Naive B cell (primary cell): ENCODE measurements around the gene CDH22. TPM values are rescaled to one million over a fixed set of nuclear protein-coding genes. Genes with fewer than 3 reads are reported as not detected.
A peak's percentile ranks its signal among the peaks of the same experiment; 100 is the strongest.

Experiments
- ATAC-seq, 2 donors: fragments of 150-1000 bp; cut with Tn5 transposase; 2 replicates each; pipeline ENCODE4 v1.10.0; 2021; ENCODE audit warnings: low read depth in 2 of 2, mild to moderate bottlenecking in 2 of 2, moderate library complexity in 2 of 2
- DNase-seq: peaks from one replicate; pipeline ENCODE4 v3.0.0; 2022
- H3K27ac Mint-ChIP-seq, 6 donors: one replicate each; pipeline ENCODE4 v1.8.0; 2020 to 2022; ENCODE audit warnings: mild to moderate bottlenecking in 6 of 6, mixed read lengths in 6 of 6, moderate library complexity in 5 of 6, inconsistent platforms in 2 of 6
- H3K27me3 Mint-ChIP-seq, 3 donors: one replicate each; pipeline ENCODE4 v1.8.0; 2021 to 2022; ENCODE audit warnings: mixed read lengths in 3 of 3, mild to moderate bottlenecking in 1 of 3
- H3K36me3 Mint-ChIP-seq, 2 donors: one replicate each; pipeline ENCODE4 v1.8.0; 2020 to 2022; ENCODE audit warnings: mixed read lengths in 2 of 2, inconsistent platforms in 1 of 2, mild to moderate bottlenecking in 1 of 2
- H3K4me1 Mint-ChIP-seq, 3 donors: one replicate each; pipeline ENCODE4 v1.8.0; 2020 to 2022; ENCODE audit warnings: mixed read lengths in 3 of 3, inconsistent platforms in 1 of 3, mild to moderate bottlenecking in 1 of 3, moderate library complexity in 1 of 3
- H3K4me3 Mint-ChIP-seq, 8 donors: one replicate each; pipeline ENCODE4 v1.8.0; 2020 to 2022; ENCODE audit warnings: mild to moderate bottlenecking in 8 of 8, mixed read lengths in 8 of 8, moderate library complexity in 8 of 8, inconsistent platforms in 2 of 8
- H3K9me3 Mint-ChIP-seq, 7 donors: one replicate each; pipeline ENCODE4 v1.8.0; 2020 to 2022; ENCODE audit warnings: mixed read lengths in 7 of 7, mild to moderate bottlenecking in 5 of 7, inconsistent platforms in 2 of 7, moderate library complexity in 1 of 7
- polyA plus RNA-seq, 6 donors: library from polyadenylated mRNA; unstranded; fragments of 300-500 nt; fragmentation: Illumina TruSeq; gene quantifications; one replicate each; pipeline ENCODE4 v1.2.3, GENCODE V29; 2021; ENCODE audit warnings: low read depth in 6 of 6

The CDH22 gene
- polyA plus RNA-seq, 6 donors from 2014 or later = not detected

DNA sequence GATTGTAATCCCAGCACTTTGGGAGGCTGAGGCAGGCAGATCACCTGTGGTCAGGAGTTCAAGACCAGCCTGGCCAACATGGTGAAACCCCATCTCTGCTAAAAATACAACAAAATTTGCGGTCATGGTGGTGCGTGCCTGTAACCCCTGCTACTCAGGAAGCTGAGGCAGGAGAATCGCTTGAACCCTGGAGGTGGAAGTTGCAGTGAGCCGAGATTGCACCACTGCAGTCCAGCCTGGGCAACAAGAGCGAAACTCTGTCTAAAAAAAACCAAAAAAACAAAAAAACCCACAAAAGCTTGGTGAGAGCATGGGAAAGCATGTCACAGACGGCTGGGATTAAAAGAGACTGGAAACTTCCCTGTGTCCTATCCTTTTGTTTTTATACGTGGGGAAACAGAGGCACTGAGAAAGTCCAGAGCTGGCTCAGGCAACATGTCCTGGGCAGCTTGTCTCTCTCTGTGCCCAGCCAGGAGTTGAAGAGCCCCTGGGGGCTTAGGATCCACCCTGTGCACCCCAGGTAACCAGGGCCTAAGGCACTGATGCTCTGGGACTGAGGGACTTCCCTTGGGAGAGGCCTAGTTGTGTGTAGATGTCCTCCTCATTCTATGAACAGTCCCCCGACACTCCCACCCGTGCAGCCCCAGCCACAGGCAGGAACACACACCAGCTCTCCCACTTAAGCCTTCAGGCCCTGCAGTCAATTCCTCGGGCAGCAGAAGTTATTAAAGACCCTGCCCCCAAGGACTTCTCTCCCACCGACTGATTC lies 174.2 kb downstream of the CDH22 start:
- Mint-ChIP-seq H3K27me3 (peaks cover 6 to 19% (median 11%) of the 10 kb centered on the region in 3 donors), H3K4me3 (no peak overlapping the region), H3K9me3 (no peaks in the 10 kb centered on the region), H3K27ac (peak overlapping the region in 1 of 6 donors; percentile 34), H3K4me1 (peaks cover 35 to 67% (median 52%) of the 10 kb centered on the region in 3 donors), H3K36me3 (no peaks in the 10 kb centered on the region)
- no peak for ATAC-seq
- DNase-seq = no peak

DNA sequence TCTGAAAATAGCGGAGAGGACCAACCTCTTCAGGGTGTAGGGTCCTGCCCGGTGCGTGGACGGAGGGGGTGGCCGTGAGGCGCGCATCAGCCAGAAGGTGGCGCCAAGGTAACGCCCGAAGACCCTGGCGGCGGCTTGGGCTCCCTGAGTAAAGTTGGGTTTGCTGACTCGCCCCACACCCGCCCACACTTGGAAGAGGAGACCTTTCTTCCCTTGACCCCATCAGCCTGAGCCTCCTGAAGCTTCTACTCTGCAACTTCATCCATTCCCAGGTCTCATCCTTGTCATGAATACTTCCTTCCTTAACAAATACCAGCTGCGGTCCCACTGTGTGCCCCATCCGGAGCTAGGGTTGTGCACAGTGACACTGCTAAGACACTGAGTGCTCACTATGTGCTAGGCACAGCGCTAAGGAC lies 175.6 kb downstream of the CDH22 start:
- Mint-ChIP-seq H3K27me3 (peaks cover 5 to 7% (median 6%) of the 10 kb centered on the region in 3 donors), H3K4me1 (peaks cover 35 to 71% (median 61%) of the 10 kb centered on the region in 3 donors), H3K36me3 (peaks cover 2% of the 10 kb centered on the region in 2 donors), H3K9me3 (no peaks in the 10 kb centered on the region), H3K27ac (peak overlapping the region in 5 of 6 donors; percentile 62 to 87 (median 72)), H3K4me3 (peak overlapping the region in 1 of 8 donors; percentile 67)
- DNase-seq = peak; percentile 60
- ATAC-seq = peak; percentile 76 to 81

DNA sequence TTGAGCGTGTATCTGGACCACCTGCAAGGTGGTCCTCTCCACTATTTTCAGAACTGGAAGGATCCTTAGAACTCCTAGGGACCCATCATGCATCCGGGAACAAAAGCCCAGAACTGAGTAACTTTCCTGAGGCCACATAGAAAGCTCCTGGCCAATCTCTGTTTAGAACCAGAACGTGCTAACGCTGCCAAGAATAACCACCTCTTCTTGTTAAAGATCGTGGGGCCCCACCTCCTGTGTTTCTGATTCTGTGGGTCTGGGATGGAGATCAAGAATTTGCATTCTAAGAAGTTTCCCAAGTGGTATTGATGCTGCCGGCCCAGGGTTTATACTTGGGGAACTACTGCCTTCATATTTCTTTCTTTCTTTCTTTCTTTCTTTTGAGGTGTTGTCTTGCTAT lies 176.9 kb downstream of the CDH22 start:
- H3K4me1 Mint-ChIP-seq = peaks cover 33 to 63% (median 56%) of the 10 kb centered on the region in 3 donors
- peak overlapping the region in 4 of 6 donors; percentile 60 to 90 (median 84) for H3K27ac Mint-ChIP-seq
- H3K36me3 Mint-ChIP-seq = peaks cover 11 to 12% of the 10 kb centered on the region in 2 donors
- DNase-seq (no peak), ATAC-seq (no peak)
- H3K4me3 Mint-ChIP-seq = no peak overlapping the region
- H3K27me3 Mint-ChIP-seq = peaks cover 0 to 7% (median 5%) of the 10 kb centered on the region in 3 donors
- H3K9me3 Mint-ChIP-seq = no peaks in the 10 kb centered on the region

- Mint-ChIP-seq H3K4me3 (peak overlapping the region in 1 of 8 donors; percentile 15), H3K27me3 (no peaks in the 10 kb centered on the region), H3K27ac (peak overlapping the region in 5 of 6 donors; percentile 78 to 95 (median 89)), H3K36me3 (peaks cover 19 to 21% of the 10 kb centered on the region in 2 donors), H3K4me1 (peaks cover 37 to 62% (median 59%) of the 10 kb centered on the region in 3 donors), H3K9me3 (no peaks in the 10 kb centered on the region)
- DNase-seq (no peak), ATAC-seq (no peak)
These were observed 177.8 kb downstream of the CDH22 start for GRCh38 chr20:46130534-46130933.

- peaks cover 38 to 63% (median 61%) of the 10 kb centered on the region in 3 donors for H3K4me1 Mint-ChIP-seq
- no peaks in the 10 kb centered on the region for H3K9me3 Mint-ChIP-seq
- peak in 1 of 2 donors; percentile 5 for ATAC-seq
- peak overlapping the region; percentile 72 to 95 (median 84) for H3K27ac Mint-ChIP-seq
- peaks cover 20 to 25% of the 10 kb centered on the region in 2 donors for H3K36me3 Mint-ChIP-seq
- H3K27me3 Mint-ChIP-seq = no peaks in the 10 kb centered on the region
- DNase-seq = no peak
- no peak overlapping the region for H3K4me3 Mint-ChIP-seq
These were observed 178.3 kb downstream of the CDH22 start for GRCh38 chr20:46129955-46130481.

GRCh38 chr20:46128310-46129151 lies 179.8 kb downstream of the CDH22 start:
- peaks cover 43 to 74% (median 69%) of the 10 kb centered on the region in 3 donors for H3K4me1 Mint-ChIP-seq
- ATAC-seq (peak in 1 of 2 donors; percentile 11), DNase-seq (no peak)
- peak overlapping the region in 5 of 6 donors; percentile 20 to 95 (median 67) for H3K27ac Mint-ChIP-seq
- peaks cover 24 to 32% of the 10 kb centered on the region in 2 donors for H3K36me3 Mint-ChIP-seq
- no peaks in the 10 kb centered on the region for H3K27me3 Mint-ChIP-seq
- H3K9me3 Mint-ChIP-seq = no peaks in the 10 kb centered on the region
- no peak overlapping the region for H3K4me3 Mint-ChIP-seq

DNA sequence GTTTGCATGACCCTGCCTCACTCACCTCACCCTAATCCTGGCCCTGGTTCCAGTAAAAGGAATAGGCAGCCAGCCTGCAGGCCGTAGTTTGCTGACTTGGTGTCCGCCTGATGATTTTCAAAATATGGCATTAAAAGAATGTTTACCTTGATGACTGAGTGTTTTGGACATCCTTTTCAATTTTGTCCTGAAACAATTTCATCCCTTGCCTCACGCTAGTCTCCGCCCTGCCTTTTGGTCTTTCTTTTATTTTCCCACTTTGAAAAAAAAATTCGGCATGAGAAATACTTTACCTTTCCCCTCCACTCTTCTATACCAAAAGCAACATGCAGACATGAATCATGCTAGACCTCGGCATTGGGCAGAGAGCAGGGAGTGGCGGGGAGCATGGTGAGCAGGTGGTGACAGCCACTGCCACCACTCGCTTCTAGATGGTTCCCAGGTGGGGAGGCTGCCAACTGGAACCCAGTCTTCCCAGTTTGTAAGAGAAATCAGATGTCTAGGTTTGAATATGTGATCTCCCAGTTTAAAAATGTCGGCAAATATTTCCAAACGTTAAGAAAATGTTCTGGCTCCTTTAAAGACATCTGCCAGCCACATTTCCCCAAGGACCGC lies 180.8 kb downstream of the CDH22 start:
- H3K36me3 Mint-ChIP-seq = peaks cover 29 to 38% of the 10 kb centered on the region in 2 donors
- no peaks in the 10 kb centered on the region for H3K27me3 Mint-ChIP-seq
- ATAC-seq (no peak), DNase-seq (no peak)
- peaks cover 42 to 74% (median 68%) of the 10 kb centered on the region in 3 donors for H3K4me1 Mint-ChIP-seq
- peak overlapping the region in 4 of 6 donors; percentile 67 to 95 (median 84) for H3K27ac Mint-ChIP-seq
- H3K4me3 Mint-ChIP-seq = peak overlapping the region in 1 of 8 donors; percentile 22
- H3K9me3 Mint-ChIP-seq = no peaks in the 10 kb centered on the region

GRCh38 chr20:46126440-46127056 lies 181.8 kb downstream of the CDH22 start:
- ATAC-seq (no peak), DNase-seq (no peak)
- Mint-ChIP-seq H3K27me3 (no peaks in the 10 kb centered on the region), H3K4me1 (peaks cover 45 to 75% (median 69%) of the 10 kb centered on the region in 3 donors), H3K27ac (peak overlapping the region in 4 of 6 donors; percentile 16 to 67 (median 51)), H3K36me3 (peaks cover 37 to 44% of the 10 kb centered on the region in 2 donors), H3K4me3 (no peak overlapping the region), H3K9me3 (no peaks in the 10 kb centered on the region)

Other genes starting within 250 kb of the CDH22 start
- gene NCOA5, start 218.5 kb downstream of the CDH22 start, polyA plus RNA-seq = 10 to 100 TPM; 13.8 to 39.3 (median 27.3) TPM
- gene CD40, start 190.2 kb downstream of the CDH22 start, polyA plus RNA-seq = 100 to 1,000 TPM; 273 to 368 (median 312) TPM
- 10 to 100 TPM; 14.5 to 25.9 (median 21.1) TPM for gene ELMO2, start 98.1 kb upstream of the CDH22 start, polyA plus RNA-seq
- gene ZNF334, start 205.1 kb upstream of the CDH22 start, polyA plus RNA-seq = under 1 TPM in 2 of 6 donors, not detected in 4; 0.11 to 0.21 TPM
- gene OCSTAMP, start 242.2 kb upstream of the CDH22 start, polyA plus RNA-seq = not detected